Retinal pigment epithelial cell (primary cell): Measurements from ENCODE around the gene MAPK12.

Experiments
- DNase-seq: peaks from one replicate; pipeline ENCODE4 v3.0.0-alpha.2; 2010; ENCODE audit warnings: low read depth
- H3K4me3 ChIP-seq: 2 replicates; pipeline ENCODE4 v1.5.1; 2011; ENCODE audit warnings: mild to moderate bottlenecking, low read length, control low read depth, moderate library complexity
- TF ChIP-seq, protein P1 (sequence below): conservative IDR thresholded peaks from 2 replicates; pipeline ENCODE4 v1.5.1; 2011; ENCODE audit warnings: low read depth, low read length, control low read depth, inconsistent platforms

The MAPK12 gene

DNA sequence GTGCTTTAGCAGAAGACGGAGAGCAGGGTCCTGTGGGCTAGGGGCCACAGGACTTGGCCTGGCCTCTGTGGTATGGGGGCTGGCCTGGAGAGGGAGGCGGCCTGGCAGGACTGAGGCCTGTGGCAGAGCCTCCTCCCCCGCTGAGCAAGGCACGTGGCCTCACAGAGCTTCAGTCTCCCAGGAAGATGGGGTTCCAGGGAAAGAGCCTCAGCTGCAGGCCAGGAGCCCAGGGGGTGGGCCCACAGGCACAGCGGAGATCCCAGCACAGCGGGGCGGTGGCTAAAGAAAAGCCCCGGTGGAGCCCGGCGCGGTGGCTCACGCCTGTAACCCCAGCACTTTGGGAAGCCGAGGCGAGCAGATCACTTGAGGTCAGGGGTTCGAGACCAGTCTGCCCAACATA lies 2.2 kb downstream of the MAPK12 start:
- TF ChIP-seq, protein P1, sequence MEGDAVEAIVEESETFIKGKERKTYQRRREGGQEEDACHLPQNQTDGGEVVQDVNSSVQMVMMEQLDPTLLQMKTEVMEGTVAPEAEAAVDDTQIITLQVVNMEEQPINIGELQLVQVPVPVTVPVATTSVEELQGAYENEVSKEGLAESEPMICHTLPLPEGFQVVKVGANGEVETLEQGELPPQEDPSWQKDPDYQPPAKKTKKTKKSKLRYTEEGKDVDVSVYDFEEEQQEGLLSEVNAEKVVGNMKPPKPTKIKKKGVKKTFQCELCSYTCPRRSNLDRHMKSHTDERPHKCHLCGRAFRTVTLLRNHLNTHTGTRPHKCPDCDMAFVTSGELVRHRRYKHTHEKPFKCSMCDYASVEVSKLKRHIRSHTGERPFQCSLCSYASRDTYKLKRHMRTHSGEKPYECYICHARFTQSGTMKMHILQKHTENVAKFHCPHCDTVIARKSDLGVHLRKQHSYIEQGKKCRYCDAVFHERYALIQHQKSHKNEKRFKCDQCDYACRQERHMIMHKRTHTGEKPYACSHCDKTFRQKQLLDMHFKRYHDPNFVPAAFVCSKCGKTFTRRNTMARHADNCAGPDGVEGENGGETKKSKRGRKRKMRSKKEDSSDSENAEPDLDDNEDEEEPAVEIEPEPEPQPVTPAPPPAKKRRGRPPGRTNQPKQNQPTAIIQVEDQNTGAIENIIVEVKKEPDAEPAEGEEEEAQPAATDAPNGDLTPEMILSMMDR = no peak
- H3K4me3 ChIP-seq = no peak overlapping the region
- no peak for DNase-seq

DNA sequence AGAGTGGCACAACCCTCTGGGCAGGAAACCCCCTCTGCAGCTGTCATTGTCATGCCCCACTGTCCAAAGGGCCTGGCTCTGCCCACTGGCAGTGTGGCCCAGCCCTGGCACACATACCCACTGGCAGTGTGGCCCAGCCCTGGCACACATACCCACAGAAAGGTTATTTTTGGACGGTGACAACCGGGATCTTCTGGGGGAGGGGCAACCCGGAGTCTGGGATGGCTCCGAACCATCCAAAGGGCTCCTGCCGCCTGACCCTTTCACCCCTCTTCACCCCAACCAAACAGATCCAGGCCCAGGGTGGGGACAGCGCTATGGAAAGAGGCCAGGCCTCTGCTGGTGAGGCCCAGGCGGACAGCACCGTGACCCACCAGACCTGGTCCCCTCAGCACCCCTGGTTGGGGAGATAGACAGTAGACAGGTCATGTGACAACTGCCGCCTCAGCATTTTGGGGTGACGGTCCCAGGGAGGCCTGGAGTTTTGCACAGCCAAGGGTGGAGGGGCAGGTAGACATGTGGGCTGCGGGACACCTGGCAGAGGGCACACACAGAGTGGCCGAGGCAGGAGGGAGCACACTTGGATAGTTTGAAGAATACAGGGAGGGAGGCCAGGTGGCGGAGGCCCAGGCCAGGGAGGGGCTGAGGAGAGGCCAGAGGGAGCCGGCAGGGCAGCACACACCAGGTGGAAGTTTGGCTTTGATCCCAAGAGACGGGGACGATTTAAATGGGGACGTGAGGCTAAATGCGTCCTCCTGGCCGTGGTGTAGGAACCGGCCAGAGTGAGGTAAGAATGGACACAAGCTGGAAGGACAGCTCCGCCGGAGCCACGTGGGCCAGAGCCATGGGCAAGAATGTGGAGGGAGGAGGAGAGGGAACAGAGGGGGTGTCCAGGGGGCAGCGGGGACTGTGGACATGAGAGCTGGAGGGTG lies 2.9 kb downstream of the MAPK12 start:
- DNase-seq = no peak
- TF ChIP-seq, protein P1 = no peak
- no peak overlapping the region for H3K4me3 ChIP-seq

DNA sequence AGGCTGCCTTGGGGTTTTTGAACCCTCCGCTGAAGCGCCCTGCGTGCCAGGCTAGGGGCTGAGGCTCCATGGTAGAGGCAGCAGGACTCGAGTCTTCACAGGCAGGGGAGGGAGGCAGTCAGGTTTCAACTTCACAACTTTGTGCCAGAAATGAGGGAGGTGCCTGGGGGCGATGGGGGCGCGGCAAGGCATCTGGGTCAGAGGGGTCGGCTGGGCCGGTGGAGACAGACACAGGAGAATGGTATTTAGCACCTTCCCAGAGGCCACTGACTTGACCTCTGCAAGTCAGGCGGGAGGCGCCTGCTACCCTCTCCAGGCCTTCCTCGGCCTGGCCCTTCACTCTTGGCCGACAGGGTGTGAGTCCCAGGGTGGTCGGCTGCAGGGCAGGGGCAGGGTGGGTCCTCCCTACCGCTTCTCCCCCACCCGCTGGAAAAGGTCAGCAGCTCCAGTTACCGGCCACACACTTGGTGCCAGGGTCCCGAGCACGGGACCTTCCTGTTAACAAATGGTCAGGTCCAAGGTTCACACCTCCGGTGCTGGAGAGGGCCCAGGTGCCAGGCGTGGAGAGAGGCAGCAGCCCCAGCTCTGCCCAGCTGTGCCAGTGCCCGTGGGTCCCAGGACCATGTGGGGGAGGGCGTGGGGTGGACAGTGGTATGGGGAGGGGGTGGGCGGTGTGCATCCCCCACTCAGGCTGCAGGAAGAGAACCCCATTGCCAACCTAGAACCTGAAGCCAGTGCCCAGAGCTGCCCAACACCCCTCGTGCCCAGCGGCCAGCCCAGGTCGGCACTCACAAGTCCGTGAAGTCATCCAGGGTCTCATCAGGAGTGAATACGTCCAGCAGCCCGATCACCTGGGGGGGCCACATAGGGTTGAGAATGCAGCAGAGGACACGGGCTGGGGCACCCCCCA lies 3.8 kb downstream of the MAPK12 start:
- DNase-seq = no peak
- TF ChIP-seq, protein P1 = no peak
- H3K4me3 ChIP-seq = no peak overlapping the region

DNA sequence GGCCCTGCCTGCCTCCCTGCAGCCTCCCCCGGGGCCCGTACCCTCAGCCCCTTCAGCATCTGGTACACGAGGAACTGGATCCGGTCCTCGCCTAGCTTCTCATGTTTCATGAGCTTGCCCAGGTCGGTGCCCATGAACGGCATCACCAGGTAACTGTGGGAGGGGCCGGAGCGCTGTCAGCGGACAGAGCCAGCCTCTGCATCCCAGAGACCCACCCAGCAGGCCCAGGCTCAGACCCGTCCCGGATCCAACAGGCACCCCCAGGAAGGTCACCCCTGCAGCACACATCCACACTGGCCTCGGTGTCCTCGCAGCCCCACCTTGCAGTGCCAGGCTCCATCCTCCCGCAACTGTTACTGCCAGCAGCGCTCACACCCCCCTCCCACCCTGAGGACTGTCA lies 4.4 kb downstream of the MAPK12 start:
- H3K4me3 ChIP-seq = no peak overlapping the region
- DNase-seq = no peak
- TF ChIP-seq, protein P1 = no peak

DNA sequence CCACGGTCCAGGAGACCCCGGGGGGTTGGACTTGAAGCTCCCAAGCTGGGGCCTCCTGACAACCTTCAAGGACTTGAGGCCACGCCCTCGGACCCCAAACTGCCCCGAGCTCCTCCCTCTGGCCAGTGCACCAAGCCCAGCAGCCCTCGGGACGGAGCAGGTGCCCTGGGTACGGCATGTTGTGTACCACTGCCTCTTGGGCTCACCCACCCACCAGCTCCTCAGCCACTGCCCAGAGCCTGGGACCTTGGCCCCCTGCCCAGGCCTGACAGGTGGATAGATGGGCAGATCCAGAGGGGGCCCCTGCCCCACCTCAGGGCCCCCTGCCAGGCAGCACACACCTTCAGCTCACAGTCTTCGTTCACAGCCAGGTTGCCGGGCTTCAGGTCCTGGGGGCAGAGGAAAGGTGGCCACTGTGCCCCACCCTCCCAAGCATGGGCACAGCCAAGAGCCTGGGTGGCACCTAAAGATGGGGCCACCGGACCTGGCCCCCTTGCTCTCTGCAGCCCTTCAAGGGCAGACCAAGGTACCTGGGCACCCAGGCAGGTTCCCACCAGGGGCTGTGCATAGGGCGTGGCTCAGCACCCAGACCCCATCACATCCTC lies 5.1 kb downstream of the MAPK12 start:
- TF ChIP-seq, protein P1 = no peak
- H3K4me3 ChIP-seq = no peak overlapping the region
- DNase-seq = no peak

DNA sequence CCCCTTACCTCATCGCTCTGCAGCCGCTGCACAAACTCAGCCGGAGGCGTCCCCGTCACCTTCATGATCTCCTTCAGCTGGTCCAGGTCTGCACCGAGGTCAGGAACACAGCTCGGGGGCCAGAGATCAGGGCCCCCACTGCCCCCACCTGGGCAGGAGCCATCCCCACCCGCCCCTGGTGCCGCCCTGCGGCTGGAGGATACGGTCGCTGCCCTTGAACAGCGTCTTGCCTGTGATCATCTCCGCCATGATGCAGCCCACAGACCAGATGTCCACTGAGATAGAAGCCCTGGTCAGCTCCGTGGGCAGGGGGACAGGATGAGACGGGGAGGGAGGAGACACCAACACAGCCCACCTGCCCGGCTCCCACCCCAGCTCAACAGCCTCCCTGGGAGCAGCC lies 5.9 kb downstream of the MAPK12 start:
- no peak for DNase-seq
- H3K4me3 ChIP-seq = no peak overlapping the region
- TF ChIP-seq, protein P1 = no peak
